Natural killer cell (primary cell): ENCODE data around the gene ENDOV. TPM values are rescaled to one million over a fixed set of nuclear protein-coding genes. Genes with fewer than 3 reads are reported as not detected.

Experiments
- ATAC-seq, 3 donors: fragments of 150-1000 bp in 2 of 3; fragments of 200-7000 bp in 1 of 3; cut with Tn5 transposase; 1 replicate in 1 of 3; 2 replicates in 2 of 3; pipeline ENCODE4 v1.10.0; 2021; ENCODE audit warnings: mild to moderate bottlenecking in 2 of 3, moderate library complexity in 2 of 3
- DNase-seq, 2 donors: peaks; one replicate each; pipeline versions ENCODE4 v3.0.0 to v3.0.0-alpha.2; 2013 to 2021; ENCODE audit warnings: mixed read lengths in 1 of 2
- H3K27ac ChIP-seq: one replicate; pipeline ENCODE4 v1.5.1; 2013; ENCODE audit warnings: mild to moderate bottlenecking, low read length
- H3K27me3 ChIP-seq: one replicate; pipeline ENCODE4 v1.6.1; 2013; ENCODE audit warnings: low read length; ENCODE audit not compliant: control insufficient read depth, insufficient read depth
- H3K36me3 ChIP-seq: one replicate; pipeline ENCODE4 v1.6.1; 2013; ENCODE audit warnings: low read length; ENCODE audit not compliant: control insufficient read depth, insufficient read depth
- H3K4me1 ChIP-seq: one replicate; pipeline ENCODE4 v1.6.1; 2013; ENCODE audit warnings: low read length; ENCODE audit not compliant: control insufficient read depth, insufficient read depth
- H3K4me3 ChIP-seq: one replicate; pipeline ENCODE4 v1.5.1; 2013; ENCODE audit warnings: low read length
- H3K9me3 ChIP-seq: one replicate; pipeline ENCODE4 v1.6.1; 2013; ENCODE audit warnings: low read length; ENCODE audit not compliant: control insufficient read depth, insufficient read depth
- H3K27ac Mint-ChIP-seq, 2 donors: one replicate each; pipeline ENCODE4 v1.8.0; 2022; ENCODE audit warnings: mild to moderate bottlenecking in 2 of 2, mixed read lengths in 2 of 2, moderate library complexity in 1 of 2
- H3K27me3 Mint-ChIP-seq, 2 donors: one replicate each; pipeline ENCODE4 v1.8.0; 2022; ENCODE audit warnings: low read depth in 2 of 2, mixed read lengths in 2 of 2
- H3K36me3 Mint-ChIP-seq: one replicate; pipeline ENCODE4 v1.8.0; 2022; ENCODE audit warnings: mixed read lengths
- H3K4me1 Mint-ChIP-seq, 2 donors: one replicate each; pipeline ENCODE4 v1.8.0; 2022; ENCODE audit warnings: mixed read lengths in 2 of 2
- H3K4me3 Mint-ChIP-seq: one replicate; pipeline ENCODE4 v1.8.0; 2022; ENCODE audit warnings: mild to moderate bottlenecking, moderate library complexity, mixed read lengths
- H3K9me3 Mint-ChIP-seq, 2 donors: one replicate each; pipeline ENCODE4 v1.8.0; 2022; ENCODE audit warnings: mixed read lengths in 2 of 2
- WGBS: methylation state at CpG from one replicate; pipeline ENCODE4 v1.1.7; 2013; ENCODE audit warnings: missing lambda C conversion rate; ENCODE audit not compliant: insufficient coverage; 5-methylcytosine and 5-hydroxymethylcytosine counted together
- intact Hi-C: fragments of 100-400 bp; cut with micrococcal nuclease; formaldehyde crosslinking; loops from one replicate; pipeline ENCODE4 v1.14.2; 2022
- total RNA-seq, 4 donors: library from RNA; stranded (reverse); fragments of 120-200 nt in 1 of 4; gene quantifications; one replicate each; pipeline versions ENCODE4 v1.2.3 to v1.2.4, GENCODE V29; 2013 to 2022
- TF ChIP-seq, protein P1 (sequence below): fragments of 200-600 bp; IDR thresholded peaks from one replicate; pipeline ENCODE4 v1.8.0; 2022; ENCODE audit warnings: antibody characterized with exemption

The ENDOV gene
- total RNA-seq, 3 donors from 2014 or later (not counting 1 experiment from before 2014, with no cell fraction given) = 17.7 to 24.9 (median 18.8) TPM

DNA sequence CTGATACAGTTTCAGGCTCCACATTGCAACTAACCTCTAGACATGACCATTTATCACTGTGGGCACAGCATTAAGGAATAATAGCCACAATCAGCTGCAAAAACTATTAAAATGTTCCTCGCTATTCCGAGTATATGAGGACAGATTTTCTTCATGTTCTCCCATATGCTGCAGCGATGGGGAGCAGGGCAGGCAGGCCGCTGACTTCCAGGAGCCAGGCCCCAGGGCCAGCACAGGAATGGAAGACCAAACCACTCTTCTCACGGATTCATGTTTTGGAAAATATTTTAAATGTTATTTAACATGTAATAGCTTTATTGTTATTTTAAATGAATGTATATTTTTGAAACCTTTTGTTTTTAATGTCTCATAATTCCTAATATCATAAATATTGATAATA, 43.8 kb upstream of the ENDOV start:
- WGBS = 96% methylated on average over 4 of the region's 5 CpGs
- DNase-seq = no peak
- H3K27me3 Mint-ChIP-seq = no peaks in the 10 kb centered on the region
- no peak for ATAC-seq
- H3K4me1 Mint-ChIP-seq = no peaks in the 10 kb centered on the region
- peaks cover 8% of the 10 kb centered on the region for H3K36me3 Mint-ChIP-seq
- intact Hi-C loops = no loop called here
- no peak overlapping the region for H3K4me3 Mint-ChIP-seq
- Histone ChIP-seq H3K27ac (no peak overlapping the region), H3K9me3 (no peaks in the 10 kb centered on the region), H3K36me3 (peaks cover 95% of the 10 kb centered on the region), H3K4me3 (no peak overlapping the region), H3K4me1 (no peaks in the 10 kb centered on the region), H3K27me3 (no peaks in the 10 kb centered on the region)
- TF ChIP-seq, protein P1, sequence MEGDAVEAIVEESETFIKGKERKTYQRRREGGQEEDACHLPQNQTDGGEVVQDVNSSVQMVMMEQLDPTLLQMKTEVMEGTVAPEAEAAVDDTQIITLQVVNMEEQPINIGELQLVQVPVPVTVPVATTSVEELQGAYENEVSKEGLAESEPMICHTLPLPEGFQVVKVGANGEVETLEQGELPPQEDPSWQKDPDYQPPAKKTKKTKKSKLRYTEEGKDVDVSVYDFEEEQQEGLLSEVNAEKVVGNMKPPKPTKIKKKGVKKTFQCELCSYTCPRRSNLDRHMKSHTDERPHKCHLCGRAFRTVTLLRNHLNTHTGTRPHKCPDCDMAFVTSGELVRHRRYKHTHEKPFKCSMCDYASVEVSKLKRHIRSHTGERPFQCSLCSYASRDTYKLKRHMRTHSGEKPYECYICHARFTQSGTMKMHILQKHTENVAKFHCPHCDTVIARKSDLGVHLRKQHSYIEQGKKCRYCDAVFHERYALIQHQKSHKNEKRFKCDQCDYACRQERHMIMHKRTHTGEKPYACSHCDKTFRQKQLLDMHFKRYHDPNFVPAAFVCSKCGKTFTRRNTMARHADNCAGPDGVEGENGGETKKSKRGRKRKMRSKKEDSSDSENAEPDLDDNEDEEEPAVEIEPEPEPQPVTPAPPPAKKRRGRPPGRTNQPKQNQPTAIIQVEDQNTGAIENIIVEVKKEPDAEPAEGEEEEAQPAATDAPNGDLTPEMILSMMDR = no peak
- no peak overlapping the region for H3K27ac Mint-ChIP-seq
- H3K9me3 Mint-ChIP-seq = no peaks in the 10 kb centered on the region

DNA sequence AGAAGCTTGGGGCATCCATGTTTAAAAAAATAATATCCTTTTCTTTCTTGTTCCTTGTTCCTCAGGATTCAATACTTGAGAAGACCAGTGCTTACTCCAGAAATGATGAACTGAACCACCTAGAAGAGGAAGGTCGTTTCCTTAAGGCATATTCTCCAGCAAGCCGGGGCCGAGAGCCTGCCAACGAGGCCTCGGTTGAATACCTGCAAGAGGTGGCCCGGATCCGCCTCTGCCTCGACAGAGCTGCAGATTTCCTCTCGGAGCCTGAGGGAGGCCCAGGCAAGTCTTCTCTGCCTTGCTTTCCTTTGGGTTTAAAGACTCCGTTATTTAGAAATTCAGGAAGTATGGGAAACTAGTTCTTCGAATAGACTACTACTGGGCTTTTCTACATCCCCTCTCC, 42.5 kb upstream of the ENDOV start:
- Mint-ChIP-seq H3K4me3 (no peak overlapping the region), H3K27me3 (no peaks in the 10 kb centered on the region), H3K36me3 (peaks cover 12% of the 10 kb centered on the region), H3K27ac (peak overlapping the region in 1 of 2 donors; percentile 21), H3K9me3 (no peaks in the 10 kb centered on the region), H3K4me1 (no peaks in the 10 kb centered on the region)
- intact Hi-C loops = no loop called here
- no peaks in the 10 kb centered on the region for H3K4me1 ChIP-seq
- H3K9me3 ChIP-seq = no peaks in the 10 kb centered on the region
- peaks cover 95% of the 10 kb centered on the region for H3K36me3 ChIP-seq
- TF ChIP-seq, protein P1 = no peak
- 95% methylated on average over 10 of the region's 11 CpGs for WGBS
- ATAC-seq = no peak
- no peaks in the 10 kb centered on the region for H3K27me3 ChIP-seq
- no peak overlapping the region for H3K27ac ChIP-seq
- DNase-seq = no peak
- H3K4me3 ChIP-seq = no peak overlapping the region

GRCh38 chr17:80372922-80373570, 41.9 kb upstream of the ENDOV start:
- H3K27ac ChIP-seq = no peak overlapping the region
- Mint-ChIP-seq H3K4me1 (no peaks in the 10 kb centered on the region), H3K27ac (peak overlapping the region; percentile 21 to 53), H3K4me3 (no peak overlapping the region), H3K36me3 (peaks cover 11% of the 10 kb centered on the region), H3K27me3 (no peaks in the 10 kb centered on the region), H3K9me3 (no peaks in the 10 kb centered on the region)
- ATAC-seq = no peak
- TF ChIP-seq, protein P1 = no peak
- H3K9me3 ChIP-seq = no peaks in the 10 kb centered on the region
- H3K4me1 ChIP-seq = no peaks in the 10 kb centered on the region
- no peak for DNase-seq
- peaks cover 95% of the 10 kb centered on the region for H3K36me3 ChIP-seq
- WGBS = 93% methylated on average over 15 of the region's 18 CpGs
- intact Hi-C loops = no loop called here
- no peaks in the 10 kb centered on the region for H3K27me3 ChIP-seq
- H3K4me3 ChIP-seq = no peak overlapping the region
